NCI-H2107 treated with DMSO at 0.1 percent for 48 hours (cell line): ENCODE measurements around the gene CFAP52.
"Not testable (repeated sequence)": the region's sequence is repeated elsewhere in the genome, so short reads cannot be mapped to it uniquely, and the experiment has no call there.

ENCODE experiments used
- DNase-seq: peaks from one replicate; lab custom pipeline; 2025; ENCODE audit not compliant: unreplicated experiment; lab: John Stamatoyannopoulos, UW

CFAP52 gene

DNA sequence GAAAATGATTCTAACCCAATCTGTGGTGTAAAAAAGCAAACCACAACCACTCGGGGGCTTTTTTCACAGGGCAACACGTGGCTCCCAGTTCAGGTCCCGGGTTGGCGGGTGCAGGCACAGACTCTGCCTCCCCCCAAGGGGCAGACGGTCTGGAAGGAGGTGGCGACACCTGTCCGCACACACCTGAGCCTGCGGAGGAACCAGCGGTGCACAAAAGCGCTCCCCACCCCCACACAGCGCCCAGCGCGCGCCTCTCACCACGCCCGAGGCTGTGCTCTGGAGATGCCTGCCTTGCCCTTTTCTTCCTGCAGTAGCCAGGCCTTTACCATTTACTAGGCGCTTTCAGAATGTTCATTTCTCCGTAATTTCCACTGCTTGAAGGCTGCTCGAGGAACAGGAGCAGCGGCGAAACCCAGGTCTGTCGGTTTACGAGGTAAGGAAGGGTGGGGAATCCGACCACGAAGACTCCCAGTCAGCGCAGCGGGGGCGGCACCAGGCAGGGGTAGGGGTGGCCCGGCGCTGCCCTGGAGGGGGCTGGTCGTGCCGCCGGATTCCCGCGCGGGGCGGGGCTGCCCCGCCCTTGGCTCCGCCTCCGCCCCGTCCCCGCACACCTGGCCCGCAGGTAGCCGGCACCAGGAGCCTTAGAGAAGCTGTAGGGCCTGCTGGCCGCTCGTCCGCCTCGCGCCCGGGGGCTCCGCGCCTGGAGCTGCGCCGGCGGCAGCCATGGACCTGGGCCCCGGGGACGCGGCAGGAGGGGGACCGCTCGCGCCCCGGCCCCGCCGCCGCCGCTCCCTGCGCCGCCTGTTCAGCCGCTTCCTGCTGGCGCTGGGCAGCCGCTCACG lies 68.7 kb downstream of the CFAP52 start, which contains the start of gene USP43:
Gene USP43, plus strand, starts transcription at position 608 of the 842 bp plus-strand sequence. Its CDS starts 116 bp downstream, at position 724.
- no peak for DNase-seq

DNA sequence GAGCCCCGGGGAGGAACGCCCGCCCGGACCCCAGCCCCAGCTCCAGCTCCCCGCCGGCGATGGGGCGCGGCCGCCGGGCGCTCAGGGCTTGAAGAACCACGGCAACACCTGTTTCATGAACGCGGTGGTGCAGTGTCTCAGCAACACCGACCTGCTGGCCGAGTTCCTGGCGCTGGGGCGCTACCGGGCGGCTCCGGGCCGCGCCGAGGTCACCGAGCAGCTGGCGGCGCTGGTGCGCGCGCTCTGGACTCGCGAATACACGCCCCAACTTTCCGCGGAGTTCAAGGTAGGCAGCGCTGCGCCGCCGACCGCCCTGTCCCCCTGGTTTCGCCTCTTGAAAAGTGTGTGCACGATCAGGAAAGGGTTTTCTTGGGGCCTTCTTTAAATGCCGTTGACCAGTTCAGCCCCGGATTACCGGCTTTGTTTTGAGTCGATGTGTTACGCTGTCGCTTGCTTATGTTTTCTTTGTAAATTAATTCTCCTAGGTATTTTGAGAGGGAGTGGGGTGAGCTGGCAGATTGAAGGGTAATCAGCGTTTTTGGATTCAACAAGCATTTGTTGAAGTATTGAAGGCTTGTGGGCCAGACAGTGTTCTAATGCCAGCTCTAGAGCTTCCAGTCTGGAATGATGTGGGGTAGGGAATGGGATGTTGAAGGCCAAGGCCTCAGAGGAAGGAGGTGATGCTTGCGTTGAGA lies 69.6 kb downstream of the CFAP52 start:
- no peak for DNase-seq

DNA sequence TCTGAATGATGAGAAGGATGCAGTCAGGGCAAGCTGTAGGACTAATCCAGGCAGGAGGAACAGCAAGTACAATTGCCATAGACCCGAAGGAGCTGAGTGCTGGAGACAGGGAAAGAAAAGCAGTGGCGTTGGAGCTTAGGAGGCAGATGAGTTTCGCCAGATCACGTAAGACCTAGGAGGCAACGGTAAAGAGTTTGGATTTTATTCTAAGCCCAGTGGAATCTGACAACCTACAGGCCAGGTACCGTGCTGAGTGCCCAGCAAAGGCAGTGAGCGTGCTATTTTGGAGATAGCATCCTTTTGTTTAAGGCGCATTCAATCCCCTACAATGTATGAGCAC lies 70.1 kb downstream of the CFAP52 start:
- no peak for DNase-seq

DNA sequence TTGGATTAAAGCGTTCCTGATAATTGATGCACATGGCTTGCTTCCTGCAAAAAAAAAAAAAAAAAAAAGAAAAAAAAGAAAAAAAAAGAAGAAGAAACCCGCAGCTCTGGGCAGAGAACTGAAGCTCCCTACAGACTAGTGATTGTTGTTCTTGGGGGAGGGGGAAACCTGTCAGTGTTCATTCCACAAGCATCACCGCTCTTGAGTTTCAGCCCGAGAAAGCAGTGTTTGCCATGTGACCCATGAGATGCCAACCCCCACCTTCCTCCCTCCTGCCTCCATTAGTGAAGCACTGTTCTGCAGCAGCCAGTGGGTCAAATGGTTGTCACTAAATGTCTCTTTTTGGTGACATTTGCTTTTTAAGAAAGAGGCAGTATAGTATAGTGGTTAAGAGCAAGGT lies 70.6 kb downstream of the CFAP52 start:
- no peak for DNase-seq

DNA sequence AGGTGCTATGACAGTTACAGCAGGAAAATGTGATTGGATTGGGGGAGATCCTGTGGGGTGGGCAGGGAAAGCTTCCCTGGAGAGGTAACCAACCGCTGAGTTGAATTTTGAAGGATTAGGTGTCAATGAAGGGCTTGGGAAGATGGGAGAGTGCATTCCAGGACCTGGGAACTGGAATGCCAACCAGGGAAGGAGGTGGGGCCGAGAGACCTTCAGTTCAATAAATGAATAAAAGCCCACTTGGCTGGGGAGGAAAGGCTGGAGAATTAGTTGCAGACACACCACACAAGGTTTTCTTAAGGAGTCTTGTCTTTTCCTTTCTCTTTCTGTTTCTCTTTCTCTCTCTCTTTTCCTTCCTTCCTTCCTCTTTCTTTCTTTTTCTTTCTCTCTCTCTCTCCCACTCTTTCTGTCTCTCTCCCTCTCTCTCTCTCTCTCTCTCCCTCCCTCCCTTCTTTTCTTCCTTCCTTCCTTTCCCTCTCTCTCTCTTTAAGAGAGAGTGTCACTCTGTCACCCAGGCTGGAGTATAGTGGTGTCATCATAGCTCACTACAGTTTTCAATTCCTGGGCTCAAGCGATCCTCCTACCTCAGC lies 72.2 kb downstream of the CFAP52 start:
- DNase-seq: no peak

DNA sequence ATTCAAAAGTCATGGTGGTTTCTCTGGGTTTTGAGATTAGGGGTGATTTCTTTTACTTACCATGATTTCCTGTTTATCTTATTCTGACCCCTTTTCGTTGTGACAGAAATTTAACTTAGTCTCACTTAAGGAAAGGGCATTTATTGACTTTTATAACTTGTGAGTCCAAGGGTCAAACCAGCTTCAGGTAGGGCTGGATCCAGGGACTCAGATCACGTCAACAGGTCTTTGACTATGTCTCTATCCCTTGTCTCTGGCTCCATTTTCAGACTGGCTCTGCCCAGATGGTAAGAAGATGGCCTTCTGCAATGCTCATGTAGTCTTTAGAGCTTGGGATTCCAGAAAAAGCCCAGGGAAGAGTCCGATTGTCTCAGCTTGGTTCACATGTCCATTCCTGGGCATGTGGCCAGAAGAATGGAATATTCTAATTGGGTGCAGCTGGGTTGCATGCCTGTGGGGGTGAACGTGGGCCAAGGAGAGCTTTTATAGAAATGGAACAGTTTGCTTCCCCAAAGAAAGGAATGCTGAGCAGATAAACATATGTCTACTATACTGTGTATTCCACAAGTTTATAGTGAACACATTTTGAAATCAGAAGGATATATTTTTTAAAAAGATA lies 82.3 kb downstream of the CFAP52 start:
- no peak for DNase-seq

DNA sequence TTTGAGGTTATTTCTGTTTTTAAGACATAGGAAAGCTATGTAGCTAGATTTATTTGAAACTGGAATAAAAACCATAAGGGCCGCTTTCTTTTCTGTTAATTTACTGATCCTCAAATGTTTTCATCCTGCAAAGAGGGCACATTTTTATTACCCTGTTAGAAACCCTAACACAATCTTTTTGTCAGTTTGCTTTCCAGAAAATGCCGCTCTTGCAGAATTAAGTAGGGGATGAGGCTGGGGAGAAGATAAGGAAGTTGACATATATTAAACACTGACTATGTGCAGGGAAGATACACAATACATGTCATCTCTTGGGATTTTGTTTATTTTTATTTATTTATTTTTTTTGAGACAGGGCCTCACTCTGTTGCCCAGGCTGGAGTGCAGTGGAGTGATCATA lies 84.6 kb downstream of the CFAP52 start:
- no peak for DNase-seq

DNA sequence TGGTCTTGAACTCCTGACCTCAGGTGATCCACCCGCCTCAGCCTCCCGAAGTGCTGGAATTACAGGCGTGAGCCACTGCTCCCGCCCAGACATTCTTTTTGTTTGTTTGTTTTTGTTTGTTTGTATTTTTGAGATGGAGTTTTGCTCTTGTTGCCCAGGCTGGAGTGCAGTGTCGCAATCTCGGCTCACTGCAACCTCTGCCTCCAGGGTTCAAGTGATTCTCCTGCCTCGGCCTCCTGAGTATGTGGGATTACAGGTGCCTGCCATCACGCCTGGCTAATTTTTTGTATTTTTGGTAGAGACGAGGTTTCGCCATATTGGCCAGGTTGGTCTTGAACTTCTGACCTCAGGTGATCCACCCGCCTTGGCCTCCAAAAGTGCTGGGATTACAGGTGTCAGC lies 87.1 kb downstream of the CFAP52 start:
- DNase-seq: not testable (repeated sequence)

DNA sequence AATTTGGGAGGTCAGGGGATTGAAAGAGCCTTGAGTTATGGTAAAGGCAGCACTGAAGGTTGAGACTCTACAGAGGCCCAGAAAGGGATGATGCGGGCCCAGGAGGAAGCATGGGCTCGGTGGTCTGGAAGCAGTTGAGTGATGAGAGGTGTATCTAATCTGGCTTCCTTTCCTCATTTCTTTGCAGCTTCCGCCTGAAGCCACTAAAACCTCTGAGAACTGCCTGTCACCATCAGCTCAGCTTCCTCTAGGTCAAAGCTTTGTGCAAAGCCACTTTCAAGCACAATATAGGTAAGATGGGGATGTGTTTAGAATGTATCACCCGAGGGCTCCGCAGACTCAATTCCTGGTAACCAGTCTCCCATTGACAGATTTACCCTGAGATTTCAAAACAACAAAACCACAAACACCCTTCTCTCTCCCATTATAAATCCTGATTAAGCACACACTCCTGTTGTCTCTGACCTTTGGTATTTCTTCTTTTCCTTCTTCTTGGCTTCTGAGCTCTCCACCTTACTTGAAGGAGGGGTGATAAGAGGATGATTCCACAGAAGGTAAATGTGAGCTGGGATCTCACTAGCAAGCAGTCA lies 90.1 kb downstream of the CFAP52 start:
- no peak for DNase-seq

DNA sequence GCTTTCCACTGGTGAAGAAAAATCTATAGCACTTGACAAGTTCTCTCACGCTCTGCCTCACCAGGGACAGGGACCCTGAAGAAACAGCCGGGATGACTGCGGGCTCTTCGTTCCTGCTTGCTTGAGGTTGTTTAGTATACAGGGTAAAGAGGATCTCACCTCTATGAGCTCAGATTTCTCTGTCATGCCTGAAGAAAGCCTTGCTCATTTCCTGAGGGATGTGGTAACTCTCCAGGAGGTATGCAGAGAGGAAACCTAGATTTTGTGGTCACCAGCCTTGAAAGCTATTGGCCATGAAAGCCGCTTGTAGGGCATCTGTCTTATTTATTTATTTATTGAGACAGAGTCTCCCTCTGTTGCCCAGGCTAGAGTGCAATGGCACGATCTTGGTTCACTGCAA lies 92.1 kb downstream of the CFAP52 start:
- DNase-seq: no peak

DNA sequence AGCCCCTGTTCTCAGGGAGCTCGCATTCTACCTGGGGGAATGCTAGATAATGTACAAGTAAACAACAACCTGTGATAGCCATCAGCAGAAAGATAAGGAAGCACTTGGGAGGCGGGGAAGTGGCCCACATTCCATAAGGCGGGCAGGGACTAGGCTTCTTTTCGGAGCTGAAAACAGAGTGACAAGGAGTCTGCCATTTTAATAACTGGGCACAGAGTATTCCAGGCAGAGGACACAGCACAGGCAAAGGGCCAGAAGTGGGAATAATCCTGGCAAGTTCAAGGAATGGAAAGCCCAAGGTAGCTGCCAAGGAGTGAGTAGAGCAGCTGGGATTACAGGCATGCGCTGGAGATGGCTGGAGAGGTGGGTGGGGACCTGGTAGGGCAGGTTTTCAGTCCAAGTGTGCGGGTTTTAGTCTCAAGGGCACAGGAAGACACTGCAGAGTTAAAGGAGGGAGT lies 93.1 kb downstream of the CFAP52 start:
- no peak for DNase-seq

DNA sequence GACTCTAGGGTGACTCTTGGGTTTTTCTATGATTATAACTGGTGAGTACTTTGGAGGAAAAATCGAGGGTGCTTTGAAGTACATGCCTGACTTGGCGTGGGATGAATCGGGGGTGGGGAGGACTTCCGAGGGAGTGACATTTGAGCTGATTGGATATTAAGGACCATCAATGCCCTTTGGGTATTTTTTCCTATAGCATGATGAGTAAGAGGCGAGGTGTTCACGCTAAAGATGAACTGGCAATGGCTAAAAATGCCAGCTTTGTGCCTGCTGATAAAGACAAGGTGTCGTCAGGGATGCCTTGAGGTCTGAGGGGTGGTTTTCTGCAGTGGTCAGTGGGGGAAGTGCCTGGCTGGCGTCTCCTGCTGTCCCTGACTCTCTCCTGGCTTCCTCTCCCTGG lies 94.2 kb downstream of the CFAP52 start:
- no peak for DNase-seq

DNA sequence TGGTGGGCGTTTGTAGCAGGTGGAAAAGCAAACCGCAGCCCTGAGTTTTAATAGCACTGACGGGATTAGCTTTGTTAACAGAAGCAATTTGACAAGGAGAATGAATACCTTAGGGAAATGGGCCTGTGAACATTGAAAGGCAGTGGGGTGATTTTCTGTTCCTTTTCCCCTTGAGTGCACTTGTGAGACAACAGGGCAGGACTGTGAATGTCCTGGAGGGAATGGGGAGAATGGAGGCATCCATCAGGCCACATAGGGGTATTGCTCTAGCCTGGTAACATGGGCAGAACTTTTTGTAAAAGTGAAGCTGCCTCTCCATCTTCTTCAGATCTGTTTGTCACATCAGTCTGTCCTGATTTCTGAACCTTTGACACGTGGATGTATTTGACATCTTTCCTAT lies 95.1 kb downstream of the CFAP52 start:
- no peak for DNase-seq

DNA sequence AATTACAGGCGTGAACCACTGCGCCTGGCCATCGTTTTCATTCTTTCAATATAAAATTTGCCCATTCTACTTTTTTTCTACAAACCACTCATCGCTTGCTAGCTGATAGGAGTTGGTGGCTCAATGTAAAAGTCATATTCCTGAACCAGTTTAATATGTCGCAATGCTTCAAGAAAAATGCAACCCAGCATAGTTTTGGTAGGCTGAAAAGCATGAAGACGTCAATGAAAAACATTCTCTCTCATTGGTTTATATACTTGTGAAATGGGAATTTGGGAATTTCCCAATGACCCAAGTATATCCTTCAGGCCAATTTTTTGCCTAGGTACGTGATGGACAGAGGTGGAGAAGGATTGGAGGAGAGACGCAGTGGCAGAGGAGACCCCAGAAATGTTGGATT lies 95.8 kb downstream of the CFAP52 start:
- DNase-seq: no peak

DNA sequence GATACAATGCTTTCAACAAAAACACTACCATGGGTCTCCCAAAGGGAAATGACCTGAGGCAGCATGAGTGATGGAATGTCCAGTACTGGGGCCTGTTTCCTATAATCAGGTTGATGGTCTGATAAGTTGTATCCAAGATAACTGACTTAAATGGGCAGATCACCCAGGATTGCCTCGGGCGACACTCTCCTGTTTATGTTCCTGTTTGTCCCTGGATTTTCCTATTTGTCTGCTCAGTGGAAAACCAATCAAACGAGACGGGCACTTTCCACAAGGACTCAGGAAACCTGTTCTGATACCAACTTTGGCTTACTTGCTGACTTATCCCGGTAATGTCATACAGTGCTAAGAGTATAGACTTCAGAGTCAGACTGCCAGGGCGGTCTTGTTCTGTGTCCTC lies 96.2 kb downstream of the CFAP52 start:
- DNase-seq: no peak

DNA sequence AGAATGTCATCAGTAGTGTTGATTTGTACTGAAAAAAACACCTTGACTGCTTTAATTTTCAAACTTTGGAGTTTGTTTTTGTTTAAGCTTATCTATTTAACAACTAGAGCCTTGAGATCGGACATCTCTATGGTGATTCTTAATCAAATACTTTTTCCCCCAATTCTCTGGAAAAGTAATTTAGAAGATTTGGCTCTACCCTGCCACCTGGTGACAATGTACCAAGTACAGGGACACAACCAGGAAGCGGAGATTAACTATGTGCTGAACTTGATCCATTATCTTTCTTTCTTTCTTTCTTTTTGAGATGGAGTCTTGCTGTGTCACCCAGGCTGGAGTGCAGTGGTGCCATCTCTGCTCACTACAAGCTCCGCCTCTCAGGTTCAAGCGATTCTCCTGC lies 99.6 kb downstream of the CFAP52 start:
- no peak for DNase-seq

DNA sequence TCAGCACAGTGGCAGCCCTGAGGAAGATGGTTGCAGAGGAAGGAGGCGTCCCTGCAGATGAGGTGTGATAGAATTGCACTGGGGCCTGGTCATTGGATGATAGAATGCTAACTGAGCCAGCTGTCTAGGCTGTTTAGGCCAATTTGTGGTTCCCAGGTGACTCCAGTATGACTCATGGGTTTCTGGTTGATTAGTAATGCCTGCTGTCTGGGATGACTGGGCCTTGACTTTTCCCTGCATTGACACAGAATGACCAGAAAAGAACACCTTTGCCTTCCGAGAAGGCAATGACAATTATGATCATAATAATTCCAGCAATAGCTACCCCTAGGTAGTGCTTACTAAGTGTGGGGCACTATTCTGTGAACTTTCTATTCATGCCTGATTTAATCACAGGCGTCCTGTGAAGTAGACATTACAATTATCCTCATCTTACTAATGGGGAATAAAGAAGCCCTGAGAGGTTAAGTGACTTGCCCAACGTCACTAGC lies 100.4 kb downstream of the CFAP52 start:
- no peak for DNase-seq

DNA sequence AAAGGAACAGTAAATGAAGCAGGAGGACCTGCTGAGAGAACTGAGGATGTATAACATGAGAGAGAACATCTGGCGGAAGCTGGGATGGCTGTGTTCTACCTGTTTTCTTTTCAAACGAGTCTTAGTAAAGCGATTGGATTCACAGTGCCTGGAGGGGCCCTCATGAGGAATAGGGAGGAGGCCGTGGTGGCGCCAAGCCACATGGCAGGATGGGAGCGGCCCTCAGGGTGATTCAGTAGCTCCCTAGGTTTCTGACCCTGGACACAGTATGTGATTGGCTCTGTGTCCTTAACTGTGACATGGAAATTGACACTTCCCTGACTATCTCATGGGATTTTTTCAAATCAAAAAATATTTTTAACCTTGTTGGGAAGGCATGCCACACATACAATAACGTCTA lies 101.0 kb downstream of the CFAP52 start:
- DNase-seq: no peak

DNA sequence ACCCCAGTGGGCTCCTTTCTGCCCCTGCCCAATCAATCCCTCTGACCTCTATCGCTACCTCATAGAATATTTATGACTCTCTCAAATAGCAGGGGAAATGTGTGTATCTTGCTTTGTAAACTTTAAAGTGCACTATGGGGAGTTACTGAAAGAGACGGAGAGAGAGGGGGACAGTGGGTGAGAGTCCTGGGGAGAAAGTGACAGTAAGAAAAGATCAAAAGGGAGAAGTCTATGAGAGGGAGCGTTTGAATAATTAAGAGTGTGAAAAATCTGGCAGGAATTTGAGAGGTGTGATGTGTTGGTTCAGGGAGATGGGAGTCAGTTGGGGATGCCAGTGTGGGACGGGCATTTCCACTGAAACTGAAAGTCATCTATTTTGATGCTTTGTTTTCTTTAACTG lies 101.5 kb downstream of the CFAP52 start:
- no peak for DNase-seq

DNA sequence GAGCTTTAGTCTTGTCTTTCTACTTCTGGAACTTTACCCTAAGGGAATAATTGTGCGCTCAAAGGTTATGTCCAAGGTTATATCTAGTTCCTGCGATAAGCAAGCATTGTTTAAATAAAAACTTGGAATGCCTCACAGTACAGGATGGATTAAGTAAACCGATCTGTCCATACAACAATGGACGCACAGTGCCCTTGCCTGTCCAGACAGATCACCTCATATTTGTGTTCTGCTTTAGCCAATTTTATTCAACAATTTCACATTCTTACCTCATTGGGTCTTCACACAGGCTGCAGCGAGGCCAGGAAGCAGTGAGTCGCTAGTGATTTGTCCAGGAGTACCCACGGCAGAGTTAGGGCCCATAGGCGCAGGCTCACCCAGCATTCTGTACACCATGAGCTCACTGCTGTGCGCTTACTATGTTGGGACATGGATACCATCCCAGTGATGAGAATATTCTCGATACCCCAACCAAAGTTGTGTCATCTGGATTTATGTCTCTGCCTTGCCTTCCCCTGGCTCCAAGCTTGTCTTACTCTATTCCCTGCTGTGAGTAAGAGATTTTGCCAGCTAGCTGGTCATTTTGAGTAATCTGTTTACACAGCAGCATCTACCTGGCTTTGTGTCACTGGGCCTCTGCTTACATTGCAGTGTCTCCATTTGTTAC lies 108.6 kb downstream of the CFAP52 start:
- DNase-seq: no peak
